Activated CD4-positive, alpha-beta T cell treated with anti-CD3 and anti-CD28 coated beads for 48 hours (primary cell): ENCODE measurements around the gene AKAP9.
"Not testable (repeated sequence)": the region's sequence is repeated elsewhere in the genome, so short reads cannot be mapped to it uniquely, and the experiment has no call there.

ENCODE experiments used
- DNase-seq: peaks from one replicate; pipeline ENCODE4 v3.0.0-alpha.2; 2020

AKAP9 gene

DNA sequence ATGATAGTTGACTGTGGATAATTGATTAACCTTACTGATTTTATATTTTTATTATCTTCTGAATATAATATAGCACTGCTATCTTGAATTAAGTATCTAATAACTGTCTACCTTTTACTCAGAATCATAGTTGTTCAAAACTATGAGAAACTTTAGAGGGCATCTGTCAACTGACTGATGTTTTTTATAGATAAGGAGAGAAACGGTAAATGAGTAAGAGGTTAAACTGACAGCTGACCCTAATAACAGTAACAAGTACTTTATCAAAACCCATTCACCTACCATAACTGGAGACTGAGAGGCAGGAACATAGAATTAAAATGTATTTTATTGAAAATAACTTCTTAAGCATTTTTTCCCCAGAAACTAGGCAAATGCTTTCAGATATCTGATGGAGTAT lies 131.5 kb downstream of the AKAP9 start:
- no peak for DNase-seq

DNA sequence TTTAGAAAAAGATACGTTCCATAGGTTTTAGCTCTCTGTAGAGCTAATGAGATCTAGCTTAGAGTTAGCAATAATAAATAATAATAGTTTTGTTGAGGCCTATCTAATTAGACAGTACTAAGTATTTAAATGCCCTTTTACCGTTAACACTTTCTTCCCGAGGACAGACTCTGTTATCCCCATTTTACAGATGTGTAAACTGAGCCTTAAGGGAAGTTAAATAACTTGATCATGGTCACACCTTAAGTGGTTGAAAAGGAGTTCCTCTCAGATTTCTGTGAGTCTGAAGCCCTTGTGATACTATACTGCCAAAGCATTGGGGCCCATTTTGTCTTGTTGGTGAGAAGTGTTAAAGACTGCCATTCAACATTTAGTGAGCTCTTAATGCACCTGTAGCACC lies 132.0 kb downstream of the AKAP9 start:
- DNase-seq: no peak

DNA sequence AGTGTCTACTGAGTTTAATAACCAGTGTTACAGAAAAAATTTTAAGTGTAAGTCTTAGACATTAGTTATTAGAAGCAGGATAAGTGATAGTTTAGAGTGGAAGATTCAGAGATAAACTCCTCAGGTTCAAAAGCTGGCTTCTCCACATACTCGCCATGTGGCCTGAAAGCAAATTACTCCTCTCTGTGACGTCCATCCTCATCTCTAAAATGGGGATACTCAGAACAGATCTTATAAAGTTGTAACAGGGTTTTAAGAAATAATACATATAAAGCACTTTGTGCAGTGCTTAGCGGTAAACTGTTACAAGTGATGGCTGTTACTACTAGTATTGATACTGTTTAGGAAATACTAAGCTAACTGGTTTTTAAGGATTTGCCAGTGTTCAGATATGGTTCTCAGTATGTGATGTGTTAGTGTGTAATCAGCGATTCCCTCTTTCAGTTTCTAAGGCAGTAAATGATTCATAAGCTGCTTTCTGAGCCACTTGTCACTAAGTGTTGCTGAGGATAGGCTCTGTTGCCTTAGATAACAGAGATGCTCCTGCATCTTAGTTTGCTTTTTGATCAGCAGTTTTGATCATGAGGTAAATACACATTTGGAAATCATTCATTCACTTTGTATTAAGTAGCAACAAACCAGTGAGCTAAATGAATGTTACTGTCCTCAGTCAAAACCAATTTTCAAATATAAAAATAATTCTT lies 134.9 kb downstream of the AKAP9 start:
- no peak for DNase-seq

DNA sequence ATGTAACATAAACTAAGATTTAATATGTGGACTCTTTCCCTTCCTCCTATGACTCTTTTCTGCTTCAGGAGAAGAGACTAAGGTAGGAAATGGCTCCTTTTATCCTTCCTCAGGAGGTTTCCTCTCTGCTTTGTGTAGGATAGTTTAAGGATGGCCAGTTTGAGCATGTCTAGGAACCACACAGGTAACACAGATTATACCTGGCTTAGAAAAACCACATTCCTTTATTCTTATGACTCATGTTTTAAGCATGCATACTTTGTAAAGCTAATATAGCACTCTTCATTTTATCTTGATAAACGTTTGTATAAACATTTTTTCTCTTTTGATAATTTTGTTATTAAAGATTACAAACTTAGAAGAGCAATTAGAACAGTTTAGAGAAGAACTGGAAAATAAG lies 135.8 kb downstream of the AKAP9 start:
- DNase-seq: no peak

DNA sequence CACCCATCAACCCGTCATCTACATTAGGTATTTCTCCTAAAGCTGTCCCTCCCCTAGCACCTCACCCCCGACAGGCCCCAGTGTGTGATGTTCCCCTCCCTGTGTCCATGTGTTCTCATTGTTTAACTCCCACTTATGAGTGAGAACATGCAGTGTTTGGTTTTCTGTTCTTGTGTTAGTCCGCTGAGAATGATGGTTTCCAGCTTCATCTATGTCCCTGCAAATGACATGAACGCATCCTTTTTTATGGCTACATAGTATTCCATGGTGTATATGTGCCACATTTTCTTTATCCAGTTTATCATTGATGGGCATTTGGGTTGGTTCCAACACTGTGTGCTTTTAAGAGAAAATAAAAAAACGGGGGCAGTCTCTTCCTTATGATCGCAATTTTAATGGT lies 143.3 kb downstream of the AKAP9 start:
- DNase-seq: not testable (repeated sequence)

- DNase-seq: no peak
Measured at GRCh38 chr7:92088266-92088665, 147.6 kb downstream of the AKAP9 start.

DNA sequence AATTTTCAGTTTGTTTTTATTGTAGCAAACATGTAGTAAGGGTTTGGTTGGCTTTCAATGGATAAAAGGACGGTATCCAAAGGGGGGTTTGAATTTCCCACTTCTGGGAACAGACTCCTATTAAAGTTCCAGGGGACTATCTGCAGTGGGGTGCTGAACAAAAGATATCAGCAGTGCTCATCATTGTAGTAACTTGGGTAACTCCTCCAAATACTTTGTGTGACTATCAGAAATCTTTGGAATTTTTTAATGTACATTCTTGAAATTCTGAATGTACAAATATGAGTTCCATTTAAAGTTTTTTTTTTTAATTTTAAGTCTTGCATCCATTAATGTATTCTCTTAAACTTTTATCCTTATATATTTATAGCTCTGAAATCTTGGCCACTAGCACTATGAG lies 151.5 kb downstream of the AKAP9 start:
- DNase-seq: no peak

DNA sequence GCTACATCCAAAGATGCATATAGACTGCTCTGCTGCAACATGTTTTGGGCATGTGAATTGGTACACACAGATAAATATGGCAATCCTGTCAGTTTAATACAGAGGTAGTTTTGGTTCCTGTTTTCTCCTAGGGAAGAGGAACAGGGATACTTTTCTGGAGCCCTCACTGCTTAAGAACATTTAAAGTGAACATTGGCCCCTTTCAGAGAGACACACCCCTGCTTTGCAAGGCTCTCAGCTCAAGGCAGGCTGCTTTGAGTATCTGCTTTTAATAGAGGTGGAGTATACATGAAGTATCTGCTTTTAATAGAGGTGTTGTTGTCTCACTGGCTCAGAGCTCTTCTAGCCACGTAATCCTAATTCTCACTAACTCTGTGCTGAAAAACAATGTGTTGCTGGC lies 154.7 kb downstream of the AKAP9 start:
- no peak for DNase-seq

DNA sequence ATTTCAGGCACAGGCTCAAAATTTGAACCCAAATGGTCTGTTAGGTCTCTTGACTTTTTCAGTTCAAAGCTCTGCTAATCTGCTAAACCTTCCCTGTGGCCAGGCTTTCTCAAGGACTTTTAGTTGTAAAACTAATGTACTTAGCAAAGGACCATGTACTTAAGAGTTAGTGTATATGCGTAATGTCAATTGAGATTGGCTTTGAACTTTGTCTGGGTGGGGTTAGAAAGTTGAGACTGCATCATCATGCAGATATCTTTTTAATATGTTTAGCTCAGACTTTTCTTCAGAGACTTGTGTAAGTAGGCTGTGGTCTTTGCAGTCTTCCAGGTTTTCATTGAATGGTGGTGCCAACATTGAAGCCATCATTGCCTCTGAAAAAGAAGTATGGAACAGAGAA lies 159.9 kb downstream of the AKAP9 start:
- no peak for DNase-seq

DNA sequence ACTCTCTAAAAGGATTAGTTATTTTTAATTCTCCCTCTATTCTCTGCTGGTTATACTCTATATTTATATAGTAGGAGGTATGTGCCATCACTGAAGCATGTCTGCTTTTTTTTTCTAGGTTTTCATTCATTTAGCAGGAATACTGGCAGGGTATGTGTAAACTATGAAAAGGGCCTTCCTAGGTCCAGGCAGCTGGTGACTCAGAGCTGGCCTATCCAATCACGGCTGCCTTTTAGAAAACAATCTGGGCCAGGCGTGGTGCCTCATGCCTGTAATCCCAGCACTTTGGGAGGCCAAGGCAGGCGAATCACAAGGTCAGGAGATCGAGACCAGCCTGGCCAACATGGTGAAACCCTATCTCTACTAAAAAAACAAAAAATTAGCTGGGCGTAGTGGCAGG lies 162.2 kb downstream of the AKAP9 start:
- DNase-seq: not testable (repeated sequence)

DNA sequence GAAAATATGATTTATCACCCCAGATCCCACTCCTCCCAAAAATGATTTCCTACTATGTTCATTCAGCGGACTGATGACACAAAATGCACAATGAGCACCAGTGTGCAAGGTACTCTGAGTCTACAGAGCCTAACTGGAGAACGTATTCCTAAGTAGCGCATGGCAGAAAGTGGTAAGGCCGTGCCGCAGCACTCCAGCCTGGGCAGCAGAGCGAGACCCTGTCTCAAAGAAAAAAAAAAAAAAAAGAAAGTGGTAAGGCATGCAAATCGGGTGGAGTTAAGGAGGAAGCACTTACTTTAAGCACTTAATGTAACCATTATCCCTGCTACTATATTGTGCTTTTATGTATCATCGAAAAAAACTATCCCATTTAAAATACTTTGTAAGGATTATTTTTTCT lies 168.2 kb downstream of the AKAP9 start:
- DNase-seq: no peak

DNA sequence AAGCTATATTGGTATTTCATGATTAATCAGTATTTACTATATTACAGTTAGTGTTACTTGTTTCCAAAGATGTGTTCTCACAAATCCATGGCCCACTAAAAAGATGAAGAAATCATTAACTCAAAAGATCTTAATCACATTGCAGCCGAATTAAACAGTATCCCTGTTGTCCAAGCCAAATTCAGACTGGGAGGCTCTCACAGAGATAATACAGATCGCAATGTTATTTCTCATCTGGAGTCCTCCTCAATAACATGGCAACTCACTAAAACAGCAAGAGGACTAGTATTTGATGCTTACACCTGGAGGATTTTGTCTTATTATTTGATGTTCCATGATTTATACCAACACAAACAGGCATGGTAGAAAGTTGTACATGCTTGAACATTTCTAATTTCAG lies 170.2 kb downstream of the AKAP9 start:
- no peak for DNase-seq

GRCh38 chr7:92115821-92116220 lies 175.2 kb downstream of the AKAP9 start:
- no peak for DNase-seq

DNA sequence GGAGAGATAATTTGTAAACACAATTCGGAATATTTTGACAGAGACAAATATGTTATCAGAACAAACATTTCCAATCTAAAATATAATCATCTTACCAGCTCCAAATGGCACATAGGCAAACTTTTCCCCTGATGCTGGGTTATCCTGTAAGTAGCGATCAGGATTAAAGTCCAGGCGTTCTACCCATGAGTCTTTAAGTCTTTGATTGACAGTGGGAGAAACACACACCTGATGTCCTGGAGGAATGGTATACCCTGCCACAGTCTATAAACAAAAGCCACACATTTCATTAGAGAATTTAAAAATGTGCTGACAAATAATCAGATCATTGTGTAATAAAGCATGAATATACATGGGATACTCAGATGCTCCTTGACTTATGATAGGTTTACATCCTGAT lies 176.3 kb downstream of the AKAP9 start:
- no peak for DNase-seq

DNA sequence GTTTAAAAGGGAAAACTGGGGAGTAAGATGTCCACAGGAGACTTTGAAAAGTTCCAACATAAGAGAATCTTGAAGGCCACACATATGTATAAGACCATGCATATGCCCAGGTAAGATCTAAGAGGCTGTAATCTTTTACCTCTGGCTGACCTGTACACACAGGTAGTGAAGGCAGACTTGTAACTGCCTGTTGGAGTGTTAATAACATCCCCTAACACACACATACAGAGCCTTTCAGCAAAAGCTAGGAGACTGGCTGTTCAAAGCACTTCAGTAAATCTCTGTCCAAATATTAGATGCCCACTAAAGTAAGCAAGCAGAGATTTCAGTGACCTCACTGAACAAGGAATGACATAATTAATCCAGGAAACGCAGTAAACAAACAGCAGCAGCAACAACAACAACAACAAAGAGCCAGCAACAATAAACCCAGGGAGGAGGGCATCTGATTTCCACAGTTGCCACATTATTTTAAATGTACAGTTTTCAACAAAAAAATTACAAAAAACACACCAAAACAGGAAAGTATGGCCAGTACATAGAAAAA lies 178.6 kb downstream of the AKAP9 start:
- no peak for DNase-seq

GRCh38 chr7:92121681-92122080 lies 181.0 kb downstream of the AKAP9 start:
- DNase-seq: no peak

DNA sequence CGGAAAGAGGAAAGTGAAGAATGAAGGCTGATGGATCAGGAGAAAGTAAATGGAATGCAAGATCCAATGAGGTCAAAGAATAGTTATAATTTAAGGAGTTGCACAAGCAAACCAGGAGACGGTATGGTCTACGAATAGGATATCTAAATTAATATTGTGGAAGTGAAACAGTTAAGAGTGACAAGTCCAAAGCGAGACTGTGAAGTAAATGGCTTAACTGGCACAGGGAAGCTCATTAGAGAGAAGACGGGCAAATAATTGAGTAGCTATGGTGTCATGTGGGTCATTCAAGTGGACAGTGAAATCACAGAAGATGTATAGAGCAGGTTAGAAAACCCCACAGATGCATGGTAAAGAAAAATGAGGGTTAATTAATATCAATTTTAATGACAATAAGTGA lies 190.4 kb downstream of the AKAP9 start:
- no peak for DNase-seq

DNA sequence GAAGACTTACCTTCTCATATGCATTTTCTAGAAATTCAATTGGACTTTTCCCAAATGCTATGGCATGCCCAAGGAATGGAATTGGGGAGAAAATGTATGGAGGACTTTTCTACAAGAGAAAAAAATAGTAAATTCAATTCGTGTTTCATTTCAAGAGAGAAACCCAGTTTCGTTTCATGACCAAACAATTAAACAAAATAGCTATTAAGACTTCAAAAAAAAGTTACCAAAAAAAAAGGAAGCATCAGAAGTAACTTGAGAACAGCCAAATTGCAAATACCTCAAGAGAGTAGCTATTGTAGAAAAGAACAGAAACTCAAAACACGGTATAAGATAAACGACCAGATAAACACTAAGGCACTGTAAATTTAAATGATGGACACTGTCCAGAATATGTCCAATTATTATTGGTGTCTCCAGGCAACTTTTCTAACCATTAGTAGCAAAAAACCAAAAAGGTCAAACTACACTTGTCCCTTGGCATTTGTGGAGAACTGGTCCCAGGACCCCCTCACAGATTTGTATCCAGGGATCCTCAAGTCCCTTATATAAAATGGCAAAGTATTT lies 191.2 kb downstream of the AKAP9 start:
- DNase-seq: no peak

- no peak for DNase-seq
Measured at GRCh38 chr7:92133133-92133736, 192.6 kb downstream of the AKAP9 start.

GRCh38 chr7:92133737-92134270 lies 193.1 kb downstream of the AKAP9 start:
- DNase-seq: peak; percentile 71

DNA sequence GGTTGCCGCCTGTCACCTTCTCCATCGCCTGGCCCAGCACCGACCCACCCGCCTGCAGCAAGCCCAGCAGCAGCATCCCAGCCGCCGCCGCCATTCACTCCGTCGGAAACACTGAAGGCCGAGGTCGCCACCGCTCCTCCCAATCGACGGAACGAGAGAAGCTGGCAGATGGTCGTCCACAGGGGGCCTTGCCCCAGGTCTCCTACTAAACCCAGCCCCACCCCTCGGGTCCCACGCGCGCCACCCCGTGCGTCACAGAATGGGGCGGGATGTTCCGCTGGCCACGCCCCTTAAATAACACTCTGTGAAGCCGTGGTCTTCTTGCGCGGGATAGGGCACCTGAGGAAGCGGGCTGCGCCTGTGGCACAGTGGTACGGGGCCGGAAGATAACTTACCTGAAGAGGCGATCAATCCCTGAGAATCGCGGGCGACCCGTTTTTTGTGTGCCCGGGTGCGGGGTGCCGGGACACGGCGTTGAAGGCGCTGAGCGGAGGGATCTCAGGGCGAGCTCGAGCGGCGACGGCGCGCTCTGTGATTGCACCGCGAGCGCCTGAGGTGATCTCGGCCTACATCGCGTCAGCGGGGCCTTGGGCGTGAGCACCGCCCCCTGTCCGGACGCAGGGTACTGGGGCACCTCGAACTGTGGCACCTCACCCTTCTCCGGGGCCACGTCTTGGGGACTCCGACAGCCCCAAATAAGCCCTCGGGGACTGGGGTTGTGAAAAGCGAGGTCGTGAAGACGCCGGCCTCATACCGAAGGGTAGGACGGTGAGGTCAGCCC lies 193.8 kb downstream of the AKAP9 start, which contains the start of gene CYP51A1:
TSS of gene CYP51A1 (minus strand) at position 207 of the 781 bp plus-strand sequence. CDS start at position 94, 113 bp downstream.
- peak; percentile 94 for DNase-seq

- no peak for DNase-seq
Measured at GRCh38 chr7:92135052-92135889, 194.6 kb downstream of the AKAP9 start.
